ENCODE results near the gene GTF2I.
"Not testable (repeated sequence)": the region's sequence is repeated elsewhere in the genome, so short reads cannot be mapped to it uniquely, and the experiment has no call there.

Gene GTF2I

DNA sequence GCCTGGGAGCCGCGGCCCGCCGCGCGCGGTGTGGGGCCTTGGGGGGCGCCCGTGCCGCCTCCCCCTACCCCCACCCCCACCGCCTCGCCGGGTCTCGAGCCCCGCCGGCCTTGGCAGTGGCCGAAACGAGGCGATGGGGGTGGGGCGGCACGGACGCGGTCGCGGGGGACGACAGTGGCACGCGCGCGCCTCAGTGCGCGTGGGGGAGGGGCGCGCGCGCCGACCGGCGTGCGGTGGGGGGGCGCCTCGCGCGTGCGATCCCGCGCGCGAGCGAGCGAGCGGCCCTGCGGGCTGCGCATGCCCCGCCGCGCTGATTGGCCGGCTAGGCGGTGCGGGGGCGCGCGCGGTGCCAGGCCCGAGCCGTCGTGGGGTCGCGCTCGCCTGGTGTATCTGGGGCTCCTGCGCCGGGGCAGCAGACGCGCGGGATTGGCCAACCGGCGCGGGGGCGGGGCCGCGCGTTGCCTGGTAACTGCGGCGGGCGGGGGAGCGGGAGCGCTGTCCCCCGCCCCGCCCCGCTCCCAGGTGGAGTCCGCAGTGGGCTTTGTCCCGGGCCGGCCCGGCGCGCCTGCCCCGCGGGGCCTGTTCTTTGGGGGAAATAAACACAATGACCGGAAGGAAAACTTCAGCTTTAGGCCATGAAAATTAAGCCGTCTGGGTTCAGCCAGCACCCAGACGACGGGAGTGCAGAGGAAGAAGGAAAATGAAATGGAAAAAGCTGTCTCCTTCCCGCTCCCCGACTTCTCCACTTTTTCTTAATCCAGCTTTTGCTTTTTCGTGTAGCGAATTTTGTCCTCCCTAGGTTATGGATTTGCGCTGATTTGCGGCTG, 873 bp downstream of the GTF2I start:
- DNase-seq (ENCODE audit: extremely low read depth, low read depth) = peak; percentile 83
- TF ChIP-seq, protein P1, sequence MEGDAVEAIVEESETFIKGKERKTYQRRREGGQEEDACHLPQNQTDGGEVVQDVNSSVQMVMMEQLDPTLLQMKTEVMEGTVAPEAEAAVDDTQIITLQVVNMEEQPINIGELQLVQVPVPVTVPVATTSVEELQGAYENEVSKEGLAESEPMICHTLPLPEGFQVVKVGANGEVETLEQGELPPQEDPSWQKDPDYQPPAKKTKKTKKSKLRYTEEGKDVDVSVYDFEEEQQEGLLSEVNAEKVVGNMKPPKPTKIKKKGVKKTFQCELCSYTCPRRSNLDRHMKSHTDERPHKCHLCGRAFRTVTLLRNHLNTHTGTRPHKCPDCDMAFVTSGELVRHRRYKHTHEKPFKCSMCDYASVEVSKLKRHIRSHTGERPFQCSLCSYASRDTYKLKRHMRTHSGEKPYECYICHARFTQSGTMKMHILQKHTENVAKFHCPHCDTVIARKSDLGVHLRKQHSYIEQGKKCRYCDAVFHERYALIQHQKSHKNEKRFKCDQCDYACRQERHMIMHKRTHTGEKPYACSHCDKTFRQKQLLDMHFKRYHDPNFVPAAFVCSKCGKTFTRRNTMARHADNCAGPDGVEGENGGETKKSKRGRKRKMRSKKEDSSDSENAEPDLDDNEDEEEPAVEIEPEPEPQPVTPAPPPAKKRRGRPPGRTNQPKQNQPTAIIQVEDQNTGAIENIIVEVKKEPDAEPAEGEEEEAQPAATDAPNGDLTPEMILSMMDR (IDR thresholded peaks at IDR 0.05; ENCODE audit: low read depth, low read length) = no peak

DNA sequence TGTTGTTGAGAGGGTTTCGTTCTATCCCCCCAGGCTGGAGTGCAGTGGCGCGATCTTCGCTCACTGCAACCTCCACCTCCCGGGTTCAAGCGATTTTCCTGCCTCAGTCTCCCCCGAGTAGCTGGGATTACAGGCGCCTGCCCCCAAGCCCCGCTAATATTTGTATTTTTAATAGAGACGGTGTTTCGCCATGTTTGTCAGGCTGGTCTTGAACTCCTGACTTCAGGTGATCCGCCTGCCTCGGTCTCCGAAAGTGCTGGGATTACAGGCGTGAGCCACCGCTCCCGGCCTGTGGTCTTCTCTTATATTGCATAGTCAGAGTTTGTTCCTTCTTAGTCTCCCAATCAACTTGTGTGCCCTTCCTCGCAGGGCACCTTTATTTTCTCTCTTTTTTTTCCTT, 2.7 kb downstream of the GTF2I start:
- not testable (repeated sequence) for DNase-seq (ENCODE audit: extremely low read depth, low read depth)

DNA sequence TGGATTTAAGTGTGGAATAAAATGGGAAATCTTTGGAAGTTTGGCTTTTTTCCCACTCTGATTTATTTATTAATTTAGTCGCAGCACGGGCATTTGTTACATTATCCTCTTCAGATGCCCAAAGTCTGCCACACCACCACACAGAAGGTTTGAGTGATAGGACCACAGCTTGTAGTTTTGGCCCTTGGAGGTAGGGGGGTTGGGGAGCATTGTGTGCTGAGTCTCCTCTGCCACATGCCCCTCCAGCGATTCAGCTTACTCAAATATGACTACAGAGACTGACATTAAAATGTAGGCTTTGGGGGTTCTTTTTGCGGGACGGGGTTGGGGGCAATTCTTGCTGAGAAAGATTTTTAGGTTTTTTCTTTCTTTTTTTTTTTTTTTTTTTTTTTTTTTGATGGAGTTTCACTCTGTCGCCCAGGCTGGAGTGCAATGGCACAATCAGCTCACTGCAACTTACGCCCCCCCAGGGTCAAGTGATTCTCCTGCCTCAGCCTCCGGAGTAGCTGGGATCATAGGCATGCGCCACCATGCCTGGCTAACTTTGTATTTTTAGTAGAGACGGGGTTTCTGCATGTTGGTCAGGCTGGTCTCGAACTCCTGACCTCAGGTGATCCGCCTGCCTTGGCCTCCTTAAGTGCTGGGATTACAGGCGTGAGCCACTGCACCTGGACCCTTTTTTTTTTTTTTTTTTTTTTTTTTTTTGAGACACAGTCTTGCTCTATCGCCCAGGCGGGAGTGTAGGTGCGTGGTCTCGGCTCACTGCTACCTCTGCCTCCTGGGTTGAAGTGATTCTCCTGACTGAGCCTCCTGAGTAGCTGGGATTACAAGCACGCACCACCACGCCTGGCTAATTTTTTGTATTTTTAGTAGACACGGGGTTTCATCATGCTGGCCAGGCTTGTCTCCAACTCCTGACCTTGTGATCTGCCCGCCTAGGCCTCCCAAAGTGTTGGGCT, 4.6 kb downstream of the GTF2I start:
- DNase-seq (ENCODE audit: extremely low read depth, low read depth) = not testable (repeated sequence)

DNA sequence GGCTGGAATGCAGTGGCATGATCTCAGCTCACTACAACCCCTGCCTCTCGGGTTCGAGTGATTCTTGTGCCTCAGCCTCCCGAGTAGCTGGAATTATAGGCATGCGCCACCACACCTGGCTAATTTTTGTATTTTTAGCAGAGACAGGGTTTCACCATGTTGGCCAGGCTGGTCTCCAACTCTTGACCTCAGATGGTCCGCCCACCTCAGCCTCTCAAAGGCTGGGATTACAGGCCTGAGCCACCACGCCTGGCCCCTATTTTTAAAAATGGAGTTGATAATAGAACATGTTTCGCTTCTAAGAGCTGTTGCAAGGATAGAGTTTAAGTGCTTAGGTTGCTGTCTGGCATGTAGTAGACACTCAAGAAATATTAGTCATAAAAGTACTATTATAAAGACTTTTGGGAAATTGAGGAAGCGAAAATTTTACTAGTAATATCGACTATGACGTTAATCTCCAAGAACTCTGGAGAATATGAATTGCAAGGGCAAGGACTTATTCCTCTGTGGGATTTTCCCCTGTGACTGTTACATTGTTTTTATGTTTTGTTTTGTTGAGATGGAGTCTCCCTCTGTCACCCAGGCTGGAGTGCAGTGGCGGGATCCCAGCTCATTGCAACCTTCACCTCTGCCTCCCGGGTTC, 7.9 kb downstream of the GTF2I start:
- TF ChIP-seq, protein P1 (IDR thresholded peaks at IDR 0.05; ENCODE audit: low read depth, low read length) = no peak
- no peak for DNase-seq (ENCODE audit: extremely low read depth, low read depth)

DNA sequence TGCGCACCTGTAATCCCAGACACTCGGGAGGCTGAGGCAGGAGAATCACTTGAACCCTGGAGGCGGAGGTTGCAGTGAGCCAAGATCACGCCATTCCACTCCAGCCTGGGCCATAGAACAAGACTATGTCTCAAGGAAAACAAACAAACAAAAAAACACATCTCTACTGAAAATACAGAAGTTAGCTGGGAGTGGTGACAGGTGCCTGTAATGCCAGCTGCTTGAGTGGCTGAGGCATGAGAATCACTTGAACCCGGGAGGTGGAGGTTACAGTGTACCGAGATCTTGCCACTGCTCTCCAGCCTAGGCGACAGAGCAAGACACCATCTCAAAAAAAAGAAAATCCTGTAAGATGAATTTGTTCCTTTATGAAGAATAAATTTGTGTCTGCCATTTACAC, 9.5 kb downstream of the GTF2I start:
- not testable (repeated sequence) for DNase-seq (ENCODE audit: extremely low read depth, low read depth)

DNA sequence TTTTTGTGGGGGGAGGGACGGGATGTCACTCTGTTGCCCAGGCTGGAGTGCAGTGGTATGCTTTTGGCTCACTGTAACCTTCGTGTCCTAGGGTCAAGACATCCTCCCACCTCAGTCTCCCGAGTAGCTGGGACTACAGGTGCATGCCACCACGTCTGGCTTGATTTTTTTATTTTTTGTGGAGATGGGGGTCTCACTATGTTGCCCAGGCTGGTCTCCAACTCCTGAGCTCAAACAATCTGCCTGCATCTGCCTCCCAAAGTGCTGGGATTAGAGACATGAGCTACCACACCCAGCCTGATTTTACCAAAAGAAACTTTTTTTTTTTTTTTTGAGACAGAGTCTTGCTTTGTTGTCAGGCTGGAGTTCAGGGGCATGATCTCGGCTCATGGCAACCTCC, 10.0 kb downstream of the GTF2I start:
- not testable (repeated sequence) for DNase-seq (ENCODE audit: extremely low read depth, low read depth)

DNA sequence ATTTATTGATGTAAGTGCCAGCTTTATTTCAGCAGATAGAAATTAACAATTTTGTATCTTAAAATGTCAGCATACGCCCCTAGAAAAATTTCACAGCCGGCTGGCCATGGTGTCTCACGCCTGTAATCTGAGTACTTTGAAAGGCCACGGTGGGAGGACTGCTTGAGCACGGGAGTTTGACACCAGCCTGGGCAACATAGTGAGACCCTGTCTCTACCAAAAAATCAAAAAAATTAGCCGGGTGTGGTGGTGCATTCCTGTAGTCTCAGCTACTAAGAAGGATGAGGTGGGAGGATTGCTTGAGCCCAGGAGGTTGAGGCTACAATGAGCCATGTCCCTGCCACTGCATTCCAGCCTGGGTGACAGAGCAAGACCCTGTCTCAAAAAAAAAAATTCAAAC, 14.1 kb downstream of the GTF2I start:
- DNase-seq (ENCODE audit: extremely low read depth, low read depth) = no peak
- TF ChIP-seq, protein P1 (IDR thresholded peaks at IDR 0.05; ENCODE audit: low read depth, low read length) = no peak

DNA sequence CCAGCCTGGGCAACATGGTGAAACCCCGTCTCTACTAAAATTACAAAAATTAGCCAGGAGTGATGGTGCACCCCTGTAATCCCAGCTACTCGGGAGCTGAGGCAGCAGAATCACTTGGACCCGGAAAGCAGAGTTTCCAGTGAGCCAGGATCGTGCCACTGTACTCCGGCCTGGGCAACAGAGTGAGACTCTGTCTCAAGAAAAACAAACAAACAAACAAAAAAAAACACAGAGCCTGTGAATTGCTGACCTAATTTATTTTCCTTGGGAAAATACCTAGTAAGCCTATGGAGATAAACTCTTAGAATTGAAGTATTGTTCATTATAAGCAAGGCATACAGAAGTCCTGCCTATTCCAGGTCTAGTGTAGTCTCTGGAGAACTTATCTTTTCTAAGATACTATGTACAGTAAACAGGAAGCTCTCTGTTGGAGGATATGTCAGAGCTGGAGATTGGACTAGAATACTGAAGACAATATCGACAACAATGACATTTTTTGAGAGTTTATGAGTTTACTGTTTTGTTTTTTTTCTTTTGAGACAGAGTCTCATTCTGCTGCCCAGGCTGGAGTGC, 14.9 kb downstream of the GTF2I start:
- no peak for DNase-seq (ENCODE audit: extremely low read depth, low read depth)
- TF ChIP-seq, protein P1 (IDR thresholded peaks at IDR 0.05; ENCODE audit: low read depth, low read length) = no peak

DNA sequence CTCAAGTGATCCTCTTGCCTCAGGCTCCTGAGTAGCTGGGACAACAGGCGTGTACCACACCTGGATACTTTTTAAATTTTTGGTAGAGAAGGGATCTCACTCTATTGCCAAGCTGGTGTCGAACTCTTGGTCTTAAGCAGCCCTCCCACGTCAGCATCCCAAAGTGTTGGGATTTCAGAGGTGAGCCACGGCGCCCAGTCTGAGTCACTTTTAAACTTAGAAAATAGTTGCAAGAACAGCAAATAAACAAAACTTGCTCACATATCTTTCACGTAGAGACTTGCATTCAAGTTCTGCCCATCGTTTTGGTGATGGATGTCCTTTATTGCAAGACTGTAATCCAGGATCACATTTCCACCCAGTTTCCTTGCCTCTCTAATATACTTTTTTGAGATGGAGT, 16.6 kb downstream of the GTF2I start:
- TF ChIP-seq, protein P1 (IDR thresholded peaks at IDR 0.05; ENCODE audit: low read depth, low read length) = no peak
- DNase-seq (ENCODE audit: extremely low read depth, low read depth) = no peak
